CD4-positive, alpha-beta T cell treated with Interleukin-12 subunit alpha and Interleukin-12 subunit beta, for 1 hour (primary cell): Measurements from ENCODE around the gene TBL3.
"Not testable (repeated sequence)": the region's sequence is repeated elsewhere in the genome, so short reads cannot be mapped to it uniquely, and the experiment has no call there.

Experiments
- DNase-seq: peaks from one replicate; pipeline ENCODE4 v3.0.0-alpha.2; 2020

The TBL3 gene

DNA sequence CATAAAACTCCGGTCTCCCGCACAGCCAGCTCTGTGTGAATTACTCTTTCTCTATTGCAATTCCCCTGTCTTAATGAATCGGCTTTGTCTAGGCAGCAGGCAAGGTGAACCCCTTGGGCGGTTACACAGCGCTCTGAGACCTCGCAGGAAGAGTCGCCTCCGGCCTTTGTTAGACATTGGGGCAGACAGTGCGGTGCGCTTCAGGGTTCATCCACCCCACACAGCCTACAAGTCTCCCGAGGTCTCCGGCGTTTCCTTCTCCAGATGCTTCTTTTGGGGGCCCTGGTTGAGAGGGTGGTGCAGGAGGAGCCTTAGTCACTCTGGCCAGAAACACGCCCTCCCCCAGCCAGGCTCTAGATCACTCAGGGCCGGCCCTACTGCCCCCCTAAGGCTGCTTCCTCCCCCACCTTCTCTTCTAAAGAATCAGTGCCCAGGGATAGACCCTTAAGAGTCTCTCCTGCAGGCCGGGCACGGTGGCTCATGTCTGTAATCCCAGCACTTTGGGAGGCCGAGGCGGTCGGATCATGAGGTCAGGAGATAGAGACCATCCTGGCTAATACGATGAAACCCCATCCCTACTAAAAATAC lies 27.1 kb upstream of the TBL3 start:
- no peak for DNase-seq

DNA sequence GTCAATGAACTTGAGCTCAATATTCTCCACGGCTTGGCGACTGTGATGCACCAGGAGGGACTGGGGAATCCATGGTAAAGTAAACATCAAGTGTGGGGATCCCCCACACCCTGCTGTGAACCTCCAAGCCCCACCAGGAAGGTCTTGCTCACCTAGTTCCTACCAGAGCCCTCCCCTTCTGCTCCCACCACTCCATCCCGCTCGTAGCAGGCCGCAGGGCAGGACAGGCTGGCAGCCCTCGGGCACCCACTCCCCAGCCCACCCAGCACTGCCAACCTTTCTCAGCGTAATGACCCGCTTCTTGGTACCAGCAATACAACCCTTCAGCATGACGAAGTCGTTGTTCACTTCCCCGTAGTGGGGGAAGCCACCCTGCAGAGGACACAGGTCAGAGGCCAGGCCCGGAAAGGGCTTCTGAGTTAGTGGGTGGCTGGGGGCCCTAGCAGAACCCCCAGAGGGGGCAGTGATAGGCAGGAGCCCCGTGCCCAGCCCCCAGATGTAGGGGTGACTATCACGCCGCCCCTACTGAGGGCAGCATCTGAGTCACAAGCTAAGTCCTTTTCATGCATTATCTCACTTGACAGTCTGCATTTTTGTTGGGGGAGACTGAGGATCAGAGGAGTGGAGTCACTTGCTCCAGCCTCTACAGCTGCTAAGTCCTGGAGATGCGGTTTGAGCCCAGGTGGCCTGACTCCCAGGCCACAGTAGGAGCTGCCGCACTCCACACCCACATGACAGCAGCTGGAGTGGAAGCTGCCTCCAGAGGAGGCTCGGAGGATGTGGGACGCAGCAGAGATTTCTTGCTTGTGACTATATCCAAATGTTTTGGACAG lies 26.1 kb upstream of the TBL3 start:
- DNase-seq, result no peak

DNA sequence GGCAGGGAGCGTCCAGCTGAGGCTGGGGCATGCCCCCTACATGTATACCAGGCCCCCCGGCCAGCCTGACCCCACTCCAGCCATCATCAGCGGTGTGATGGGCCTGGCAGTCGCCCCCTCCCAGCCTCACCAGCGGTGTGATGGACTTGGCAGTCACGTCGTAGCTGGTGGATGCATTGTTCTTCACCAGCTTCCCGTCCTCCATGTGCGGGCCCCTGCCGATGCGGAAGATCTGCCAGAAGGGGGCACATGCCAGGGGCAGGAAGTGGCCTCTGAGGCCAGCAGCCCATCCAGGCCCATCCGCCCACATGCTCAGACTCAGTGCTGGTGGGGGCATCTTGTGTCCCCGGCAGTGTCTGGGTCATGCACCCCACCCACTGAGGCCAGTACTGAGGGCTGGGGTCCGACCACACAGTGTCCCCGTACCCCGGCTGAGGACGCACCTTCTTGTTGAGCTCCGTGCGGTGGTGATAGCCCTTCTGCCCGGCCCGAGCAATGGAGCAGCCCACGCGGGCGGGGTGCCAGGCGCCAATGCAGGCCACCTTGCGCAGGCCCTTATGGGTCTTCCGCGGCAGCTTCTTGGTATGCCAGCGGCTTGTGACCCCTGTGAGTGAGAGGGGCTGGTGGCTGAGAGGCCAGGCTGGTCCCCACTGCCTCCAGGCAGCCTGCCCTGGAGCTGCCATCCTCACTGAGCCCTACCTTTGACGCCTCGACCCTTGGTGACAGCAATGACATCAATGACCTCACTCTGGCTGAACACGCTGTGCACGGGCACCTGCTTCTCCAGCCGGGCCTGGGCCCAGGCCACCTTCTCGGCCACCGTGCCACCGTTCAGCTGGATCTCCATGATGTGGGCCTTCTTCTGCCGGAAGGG lies 25.1 kb upstream of the TBL3 start:
- no peak for DNase-seq

DNA sequence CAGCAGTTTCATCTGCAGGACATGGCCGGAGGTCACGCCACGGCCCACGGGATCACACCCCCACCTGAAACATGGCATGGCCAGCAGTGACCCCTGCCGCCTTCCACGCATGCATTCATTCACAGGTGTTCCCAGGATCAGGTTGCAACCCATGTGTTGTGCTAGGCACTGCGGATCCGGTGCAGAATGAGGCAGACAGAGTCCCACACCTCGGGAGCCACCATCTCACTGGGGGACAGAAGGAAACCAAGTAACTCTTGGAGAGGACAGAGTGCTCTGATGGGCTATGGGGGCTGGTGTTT lies 24.5 kb upstream of the TBL3 start:
- DNase-seq, result no peak

DNA sequence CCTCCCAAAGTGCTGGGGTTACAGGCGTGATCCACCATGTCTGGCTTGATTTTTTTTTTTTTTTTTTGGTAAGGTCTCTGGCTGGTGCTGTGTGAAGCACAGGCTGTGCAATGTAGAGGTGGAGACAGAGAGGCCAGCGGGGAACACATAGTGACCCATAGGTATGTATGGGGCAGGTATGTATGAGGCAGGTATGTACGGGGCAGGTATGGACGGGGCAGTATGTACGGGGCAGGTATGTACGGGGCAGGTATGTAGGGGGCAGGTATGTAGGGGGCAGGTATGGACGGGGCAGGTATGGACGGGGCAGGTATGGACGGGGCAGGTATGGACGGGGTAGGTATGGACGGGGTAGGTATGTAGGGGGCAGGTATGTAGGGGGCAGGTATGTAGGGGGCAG lies 22.3 kb upstream of the TBL3 start:
- no peak for DNase-seq

DNA sequence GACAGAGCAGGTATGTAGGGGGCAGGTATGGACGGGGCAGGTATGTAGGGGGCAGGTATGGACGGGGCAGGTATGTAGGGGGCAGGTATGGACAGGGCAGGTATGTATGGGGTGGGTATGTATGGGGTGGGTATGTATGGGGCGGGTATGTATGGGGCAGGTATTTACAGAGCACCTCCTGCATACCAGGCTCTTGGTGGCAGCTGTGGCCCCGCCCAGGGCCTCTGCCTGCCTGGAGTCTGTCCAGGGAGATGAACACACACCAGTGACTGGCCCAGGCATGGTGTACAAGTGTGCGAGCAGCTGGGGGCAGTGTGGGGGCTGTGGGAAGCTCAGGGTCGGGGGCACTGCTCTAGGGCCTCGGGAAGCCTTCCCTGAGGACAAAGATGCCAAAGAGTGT lies 21.8 kb upstream of the TBL3 start:
- no peak for DNase-seq

DNA sequence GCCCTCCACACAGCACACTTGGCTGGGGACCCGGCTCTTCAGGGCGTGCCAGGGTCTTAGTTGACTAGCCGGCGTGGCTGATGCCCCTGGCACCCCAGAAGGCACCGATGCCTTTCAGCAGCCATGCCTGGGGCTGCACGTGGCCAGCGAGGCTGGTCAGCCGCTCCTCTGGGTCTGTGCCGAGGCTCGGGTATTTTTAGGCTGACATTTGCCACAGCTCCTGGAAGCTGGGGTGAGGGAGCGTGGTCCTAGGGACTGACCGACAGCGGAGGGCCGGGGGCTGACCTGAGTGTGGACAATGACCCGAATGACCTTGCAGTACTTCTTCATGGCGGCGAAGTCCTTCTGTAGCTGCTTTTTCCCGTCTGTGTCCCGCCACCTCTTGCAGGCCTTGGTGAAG lies 21.3 kb upstream of the TBL3 start:
- no peak for DNase-seq

DNA sequence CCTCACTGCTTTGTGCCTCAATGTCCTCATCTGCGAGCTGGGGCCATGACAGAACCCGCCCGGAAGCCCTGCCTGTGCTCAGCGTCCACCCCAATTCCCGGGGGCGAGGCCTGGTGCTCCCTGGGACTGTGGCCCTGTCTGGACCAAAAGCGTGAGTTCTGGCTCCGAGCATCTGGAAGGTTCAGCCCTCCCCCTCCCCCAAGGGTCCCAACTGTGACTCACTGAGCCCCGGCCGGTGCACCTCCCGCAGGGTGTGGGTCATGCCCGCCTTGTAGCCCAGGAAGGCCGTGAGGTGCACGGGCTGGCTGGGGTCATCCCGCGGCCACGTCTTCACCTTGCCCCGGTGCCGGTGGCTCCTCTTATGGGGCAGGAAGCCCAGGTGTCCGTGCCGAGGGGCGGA lies 18.1 kb upstream of the TBL3 start:
- DNase-seq, result no peak

DNA sequence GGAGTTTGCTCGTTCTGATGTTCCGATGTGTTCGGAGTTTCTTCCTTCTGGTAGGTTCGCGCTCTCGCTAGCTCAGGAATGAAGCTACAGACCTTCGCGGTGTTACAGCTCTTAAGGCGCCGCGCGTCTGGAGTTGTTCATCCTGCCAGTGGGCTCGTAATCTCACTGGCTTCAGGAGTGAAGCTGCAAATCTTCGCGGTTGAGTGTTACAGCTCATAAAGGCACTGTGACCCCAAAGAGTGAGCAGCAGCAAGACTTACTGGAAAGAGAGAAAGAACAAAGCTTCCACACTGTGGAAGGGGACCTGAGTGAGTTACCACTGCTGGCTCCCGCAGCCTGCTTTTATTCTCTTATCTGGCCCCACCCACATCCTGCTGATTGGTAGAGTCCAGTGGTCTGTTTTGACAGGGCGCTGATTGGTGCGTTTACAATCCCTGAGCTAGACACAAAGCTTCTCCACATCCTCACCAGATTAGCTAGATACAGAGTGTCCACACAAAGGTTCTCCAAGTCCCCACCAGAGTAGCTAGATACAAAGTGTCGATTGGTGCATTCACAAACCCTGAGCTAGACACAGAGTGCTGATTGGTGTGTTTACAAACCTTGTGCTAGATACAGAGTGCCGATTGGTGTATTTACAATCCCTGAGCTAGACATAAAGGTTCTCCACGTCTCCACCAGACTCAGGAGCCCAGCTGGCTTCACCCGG lies 14.3 kb upstream of the TBL3 start:
- not testable (repeated sequence) for DNase-seq

DNA sequence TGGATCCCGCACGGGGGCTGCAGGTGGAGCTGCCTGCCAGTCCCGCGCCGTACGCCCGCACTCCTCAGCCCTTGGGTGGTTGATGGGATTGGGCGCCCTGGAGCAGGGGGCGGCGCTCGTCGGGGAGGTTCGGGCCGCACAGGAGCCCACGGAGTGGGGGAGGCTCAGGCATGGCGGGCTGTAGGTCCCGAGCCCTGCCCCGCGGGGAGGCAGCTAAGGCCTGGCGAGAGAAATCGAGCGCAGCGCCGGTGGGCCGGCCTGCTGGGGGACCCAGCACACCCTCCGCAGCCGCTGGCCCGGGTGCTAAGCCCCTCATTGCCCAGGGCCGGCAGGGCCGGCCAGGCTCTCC lies 13.7 kb upstream of the TBL3 start:
- not testable (repeated sequence) for DNase-seq

DNA sequence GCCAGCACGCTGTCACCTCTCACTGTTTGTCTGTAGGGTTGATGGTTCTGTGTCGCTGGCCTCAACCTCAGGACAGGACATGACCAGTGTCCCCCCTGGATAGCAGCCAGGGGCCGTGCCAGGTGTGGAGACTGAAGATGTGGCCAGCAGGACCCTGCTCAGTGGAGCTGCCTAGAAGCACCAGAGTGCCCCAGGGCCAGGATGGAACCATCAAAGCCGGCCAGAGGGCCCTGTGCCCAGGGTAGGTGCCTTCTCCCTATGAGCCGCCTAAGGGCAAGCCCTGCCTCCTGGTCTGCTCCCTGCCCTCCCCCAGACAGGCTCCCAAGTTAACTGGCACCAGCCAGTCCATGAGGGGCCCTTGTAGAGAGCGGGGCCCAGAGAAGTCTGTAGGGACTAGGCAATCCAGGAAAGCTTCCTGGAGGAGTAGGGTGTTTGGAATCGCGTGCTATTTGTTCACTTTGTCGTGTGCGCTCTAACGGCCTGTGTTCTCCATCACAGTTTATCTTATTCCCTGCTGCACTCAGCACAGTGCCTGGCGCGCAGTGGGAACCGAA lies 13.1 kb upstream of the TBL3 start:
- no peak for DNase-seq

DNA sequence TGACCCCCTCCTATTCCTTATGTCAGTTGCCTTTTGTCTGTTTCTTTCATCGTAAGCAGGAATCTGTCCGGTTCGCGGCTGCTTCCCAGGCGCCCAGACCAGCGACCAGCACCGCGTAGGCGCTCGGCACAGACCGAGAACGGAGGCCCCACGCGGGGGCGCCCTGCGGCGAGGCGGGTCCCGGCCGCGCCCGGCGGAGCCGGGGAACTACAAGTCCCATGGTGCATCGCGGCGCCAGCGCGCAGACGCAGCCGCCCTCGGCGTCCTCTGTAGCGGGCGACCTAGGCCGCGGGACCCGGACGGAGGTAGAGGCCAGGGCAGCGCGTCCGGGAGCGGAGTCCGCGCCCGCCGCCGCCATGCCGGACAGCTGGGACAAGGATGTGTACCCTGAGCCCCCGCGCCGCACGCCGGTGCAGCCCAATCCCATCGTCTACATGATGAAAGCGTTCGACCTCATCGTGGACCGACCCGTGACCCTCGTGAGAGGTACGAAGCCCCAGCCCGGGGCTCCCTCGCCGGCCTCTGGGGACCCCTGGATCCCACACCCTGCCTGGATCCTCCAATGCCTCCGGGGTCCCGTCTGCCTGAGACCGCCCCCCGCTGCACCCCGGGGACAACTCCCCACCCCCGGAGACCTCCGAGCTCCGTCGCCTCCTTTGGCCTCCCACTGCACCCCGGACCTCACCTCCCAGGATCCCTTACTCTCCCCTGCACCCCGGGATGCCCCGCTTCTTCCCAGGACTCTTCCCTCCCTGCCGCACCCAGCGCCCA lies 12.4 kb upstream of the TBL3 start, which contains the start of gene NDUFB10:
Gene NDUFB10, plus strand, starts transcription at position 270 of the 771 bp plus-strand sequence. Its CDS starts 87 bp downstream, at position 357.
- peak; percentile 93 for DNase-seq

DNA sequence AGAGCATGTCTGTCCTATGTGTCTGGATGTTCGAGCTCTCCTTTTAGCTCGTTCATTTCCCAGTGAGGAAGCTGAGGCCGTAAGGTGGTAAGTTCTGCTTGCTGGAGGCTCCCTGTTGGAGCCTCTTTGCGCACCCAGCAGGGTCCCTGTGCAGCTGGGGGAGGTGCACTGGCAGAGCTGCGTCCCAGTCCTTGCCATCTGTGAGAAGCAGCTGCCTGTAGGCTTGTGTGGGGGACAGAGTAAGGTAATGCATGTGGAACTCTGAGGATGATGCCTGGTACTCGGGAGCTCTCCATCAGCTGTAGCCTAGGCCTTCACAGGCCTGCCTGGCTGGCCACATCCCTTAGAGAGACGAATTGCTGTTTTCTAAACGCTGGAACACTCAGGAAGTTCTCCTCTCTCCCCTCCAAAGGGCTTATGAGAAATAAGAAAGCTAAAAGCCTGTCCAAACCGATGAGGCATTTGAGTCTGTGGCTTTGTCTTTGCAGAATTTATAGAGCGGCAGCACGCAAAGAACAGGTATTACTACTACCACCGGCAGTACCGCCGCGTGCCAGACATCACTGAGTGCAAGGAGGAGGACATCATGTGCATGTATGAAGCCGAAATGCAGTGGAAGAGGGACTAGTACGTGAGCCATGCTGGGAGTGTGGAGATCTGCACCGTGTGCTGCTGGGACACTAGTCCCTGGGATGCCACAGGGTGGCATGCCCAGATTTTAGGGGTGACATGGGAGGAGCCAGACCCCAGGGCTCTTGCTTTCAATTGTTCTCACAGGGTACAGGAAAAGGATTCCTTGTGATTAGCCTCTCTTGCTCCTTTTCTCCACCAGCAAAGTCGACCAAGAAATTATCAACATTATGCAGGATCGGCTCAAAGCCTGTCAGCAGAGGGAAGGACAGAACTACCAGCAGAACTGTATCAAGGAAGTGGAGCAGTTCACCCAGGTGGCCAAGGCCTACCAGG lies 10.9 kb upstream of the TBL3 start:
- peak; percentile 44 for DNase-seq

DNA sequence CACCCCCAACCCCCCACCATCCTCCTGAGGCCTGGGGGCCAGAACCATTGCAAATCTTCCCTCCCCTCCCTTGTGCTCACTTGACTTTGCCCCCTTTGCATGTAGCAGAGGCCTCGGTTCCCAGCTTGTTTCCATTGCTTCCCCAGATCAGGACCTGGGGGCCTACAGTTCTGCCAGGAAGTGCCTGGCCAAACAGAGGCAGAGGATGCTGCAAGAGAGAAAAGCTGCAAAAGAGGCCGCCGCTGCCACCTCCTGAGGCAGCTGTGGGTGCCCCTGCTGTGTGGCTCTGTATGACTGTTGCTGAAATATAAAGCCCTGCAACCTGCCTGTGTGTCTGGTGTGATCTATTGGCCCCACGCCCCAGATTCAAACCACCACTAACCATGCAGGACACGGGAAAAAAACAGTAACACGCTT lies 10.2 kb upstream of the TBL3 start:
- DNase-seq, result no peak

DNA sequence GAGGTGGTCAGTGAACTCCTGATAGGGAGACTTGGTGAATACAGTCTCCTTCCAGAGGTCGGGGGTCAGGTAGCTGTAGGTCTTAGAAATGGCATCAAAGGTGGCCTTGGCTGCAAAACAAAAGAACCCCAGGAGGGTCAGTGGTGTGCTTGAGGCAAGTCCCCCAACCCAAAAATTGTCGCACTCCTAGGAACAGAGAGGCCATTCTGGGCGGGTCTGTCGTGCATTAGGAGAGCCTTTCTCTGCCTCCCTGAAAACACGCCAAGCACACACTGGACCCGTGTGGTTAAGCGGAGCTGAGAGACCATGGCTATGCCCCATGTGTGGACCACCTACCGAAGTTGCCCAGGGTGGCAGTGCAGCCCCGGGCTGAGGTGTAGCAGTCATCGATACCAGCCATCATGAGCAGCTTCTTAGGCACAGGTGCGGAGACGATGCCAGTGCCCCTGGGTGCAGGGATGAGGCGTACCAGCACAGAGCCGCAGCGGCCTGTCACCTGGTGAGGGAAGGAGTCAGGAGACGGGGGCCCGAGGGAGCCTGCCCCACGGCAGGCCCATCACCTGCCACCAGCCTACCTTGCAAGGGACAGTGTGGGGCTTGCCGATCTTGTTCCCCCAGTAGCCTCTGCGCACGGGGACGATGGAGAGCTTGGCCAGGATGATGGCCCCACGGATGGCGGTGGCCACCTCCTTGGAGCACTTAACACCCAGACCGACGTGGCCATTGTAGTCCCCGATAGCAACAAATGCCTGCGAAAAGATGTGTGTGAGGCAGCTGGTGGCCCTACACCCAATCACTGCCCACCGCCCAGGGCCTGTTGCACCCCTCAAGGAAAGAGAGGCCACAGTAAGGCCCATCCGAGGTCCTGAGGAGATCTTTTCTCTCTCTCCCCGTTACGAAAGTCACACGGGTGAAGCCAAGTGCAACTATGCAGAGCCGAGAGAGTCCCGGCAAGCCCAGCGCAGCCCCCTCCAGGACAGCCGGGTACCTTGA lies 9.4 kb upstream of the TBL3 start:
- DNase-seq, result not testable (repeated sequence)

DNA sequence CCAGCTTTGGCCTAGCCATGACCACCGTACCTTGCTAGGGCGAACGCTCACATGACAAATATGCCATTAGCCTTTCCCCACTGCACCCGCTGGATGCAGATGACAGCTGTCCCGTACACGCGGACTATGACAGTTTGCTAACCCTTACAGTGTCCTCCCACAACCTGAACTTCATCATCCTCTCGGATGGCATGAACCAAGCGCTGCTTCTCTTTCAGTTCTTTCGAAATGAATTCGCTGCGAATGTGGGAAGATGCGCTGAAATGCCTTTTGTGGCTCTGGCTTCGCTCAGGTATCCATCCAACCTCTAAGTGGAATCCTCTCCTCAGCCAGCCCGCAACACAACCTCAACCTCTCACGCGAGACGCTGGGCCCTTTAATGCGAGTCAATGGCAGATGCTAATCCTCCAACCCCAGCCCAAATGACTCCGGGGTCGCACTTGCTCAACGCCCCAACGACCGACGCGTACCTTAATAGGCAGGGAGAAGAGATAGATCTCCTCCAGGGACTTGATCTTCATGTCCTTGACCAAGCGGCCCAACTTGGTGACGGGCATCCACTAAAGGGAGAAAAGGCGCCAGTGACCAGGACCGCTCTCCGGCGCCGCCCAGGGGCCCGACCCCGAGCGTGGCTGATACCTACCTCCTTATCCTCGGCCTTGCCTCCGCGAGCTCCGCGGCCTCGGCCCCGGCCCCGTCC lies 7.9 kb upstream of the TBL3 start:
- peak; percentile 52 for DNase-seq

DNA sequence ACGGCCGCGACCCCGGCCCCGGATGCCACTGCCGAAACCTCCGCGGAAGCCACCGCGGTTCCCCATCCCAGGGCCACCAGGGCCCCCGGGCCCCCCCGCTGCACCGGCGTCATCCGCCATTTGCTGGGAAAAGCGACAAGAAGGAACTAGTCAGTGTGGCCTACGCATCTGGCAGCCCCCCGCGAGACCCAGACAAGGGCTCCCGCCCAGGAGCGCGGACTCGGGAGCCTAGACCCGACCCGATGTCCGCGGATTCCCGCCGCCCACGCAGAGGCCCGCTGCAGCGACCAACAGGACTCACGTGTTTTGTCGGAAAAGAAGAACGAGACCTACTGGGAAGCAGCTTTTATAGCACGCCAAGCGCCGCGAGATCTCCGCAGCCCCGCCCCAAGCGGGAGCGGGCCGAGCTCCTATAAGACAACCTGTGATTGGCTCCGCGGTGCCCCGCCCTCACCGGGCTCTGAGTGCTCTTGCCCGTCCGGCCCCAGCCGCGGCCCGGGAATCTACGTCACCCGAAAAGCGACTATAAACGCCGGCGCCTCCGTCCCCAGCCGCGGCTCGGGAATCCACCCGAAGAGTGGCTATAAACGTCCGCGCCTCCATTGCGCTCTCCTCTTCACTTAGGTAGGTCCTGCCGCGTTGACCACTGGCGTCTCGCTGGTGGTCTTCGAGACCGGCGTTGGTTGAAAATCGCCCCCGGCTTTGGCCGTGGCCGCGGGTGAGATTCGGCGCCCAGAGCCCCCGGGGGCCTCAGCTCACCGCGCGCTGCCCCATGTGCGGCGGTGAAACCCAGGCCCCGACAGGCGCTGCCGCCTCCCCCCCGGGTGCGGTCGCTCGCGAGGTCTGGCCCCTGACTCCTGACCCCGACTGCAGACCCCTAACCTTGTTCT lies 7.1 kb upstream of the TBL3 start, which contains the start of gene RPS2:
Gene RPS2, minus strand, starts transcription at position 321 of the 890 bp plus-strand sequence. Its CDS starts 201 bp downstream, at position 120.
- DNase-seq, result peak; percentile 100
